ENCODE measurements around the gene RALGDS.

- no peak for TF ChIP-seq CTCF (IDR thresholded peaks at IDR 0.05; ENCODE audit: low read depth, low read length)
- no peak for TF ChIP-seq MYC (IDR thresholded peaks at IDR 0.05; ENCODE audit: low read depth, low read length)
These were observed 11.1 kb upstream of the RALGDS start for GRCh38 chr9:133132174-133132573.

All from NB4 (cell line).